GDM1 (cell line): ENCODE results near the gene ZNF573.
"Not testable (repeated sequence)": the region's sequence is repeated elsewhere in the genome, so short reads cannot be mapped to it uniquely, and the experiment has no call there.

Experiments
- DNase-seq: peaks from one replicate; lab custom pipeline; 2025; lab: John Stamatoyannopoulos, UW

Gene ZNF573

DNA sequence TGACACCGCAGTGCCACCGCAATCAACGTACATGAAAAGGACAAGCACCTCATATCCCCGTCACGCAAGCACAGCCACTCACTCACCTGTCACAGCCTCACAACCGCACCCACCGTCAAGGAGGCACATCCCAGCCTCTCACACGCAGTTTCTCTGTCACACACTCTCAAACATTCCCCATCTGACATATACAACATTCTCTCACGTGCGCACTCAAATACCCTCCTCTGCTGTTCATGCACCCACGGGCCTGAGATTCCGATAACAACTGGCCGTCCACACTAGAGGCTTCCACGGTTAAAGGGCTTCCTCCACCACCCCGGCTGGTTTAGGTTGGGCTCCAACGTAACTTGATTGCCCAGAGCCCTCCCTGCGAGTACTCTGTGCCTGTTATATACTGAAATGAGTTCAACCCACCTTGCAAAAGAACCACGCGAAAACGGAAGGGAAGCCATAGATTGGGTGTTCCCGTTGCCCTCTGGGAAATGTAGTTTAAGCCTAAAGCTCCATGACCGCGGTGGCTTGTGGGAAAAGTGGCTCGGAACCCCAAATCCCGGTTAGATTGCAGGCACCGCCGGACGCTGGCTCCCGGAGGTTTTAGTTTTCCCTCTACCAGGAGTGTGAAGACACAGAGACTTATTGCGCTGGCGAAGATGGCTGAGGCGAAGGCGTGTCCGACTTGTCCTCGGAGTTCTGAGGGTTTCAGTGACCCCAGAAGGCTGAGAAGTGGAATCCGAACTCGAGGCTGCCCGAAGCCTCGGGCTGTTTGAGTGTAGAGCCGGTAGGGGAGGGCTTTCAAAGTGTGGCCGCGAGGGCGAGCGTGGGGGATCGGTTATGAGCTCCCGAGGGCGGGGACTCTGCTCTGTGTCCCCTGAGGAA is at the start of gene ZNF573:
Gene ZNF573, minus strand, starts transcription at position 460 of the 879 bp plus-strand sequence. CDS start 5,857 bp downstream, outside the sequence.
- DNase-seq, result peak; percentile 84

DNA sequence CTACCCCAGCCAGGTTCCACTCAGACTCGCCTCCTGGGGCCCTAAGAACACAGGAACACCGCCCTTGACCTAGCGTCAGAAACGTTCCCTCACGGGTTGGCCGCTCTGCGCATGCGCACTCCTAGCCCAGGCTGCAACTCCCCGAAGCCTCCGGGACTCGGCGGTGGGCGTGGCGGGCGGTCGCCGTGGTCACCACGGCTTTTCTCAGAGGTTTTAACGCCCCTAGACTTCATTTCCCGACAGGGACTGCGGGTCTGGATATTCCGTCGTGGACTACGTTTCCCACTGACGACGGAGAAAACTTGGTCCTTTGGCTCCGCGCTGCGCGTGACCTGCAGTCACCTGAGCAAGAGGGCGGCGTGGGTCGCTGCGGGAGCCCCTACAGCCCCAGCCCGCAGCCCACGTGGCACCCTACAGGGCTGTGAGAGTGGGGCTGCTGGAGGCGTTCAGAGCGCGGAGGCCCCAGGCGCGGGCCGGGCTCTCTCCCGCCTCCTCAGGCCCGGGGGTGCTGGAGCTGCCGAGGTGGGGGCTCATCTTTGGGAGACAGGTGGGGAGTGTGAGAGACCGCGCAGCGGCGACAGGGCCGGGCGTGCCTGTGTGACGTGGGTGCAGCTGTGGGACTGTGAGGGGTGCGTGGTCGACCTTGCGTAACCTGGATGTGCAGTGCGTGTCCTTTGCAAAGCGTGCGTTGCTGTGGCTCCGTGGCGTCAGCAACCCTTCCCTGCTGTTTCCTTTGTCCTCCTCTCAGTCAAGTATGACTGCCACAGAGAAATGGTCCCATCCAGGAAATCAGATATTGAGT is 38.0 kb upstream of the ZNF573 start:
- no peak for DNase-seq

DNA sequence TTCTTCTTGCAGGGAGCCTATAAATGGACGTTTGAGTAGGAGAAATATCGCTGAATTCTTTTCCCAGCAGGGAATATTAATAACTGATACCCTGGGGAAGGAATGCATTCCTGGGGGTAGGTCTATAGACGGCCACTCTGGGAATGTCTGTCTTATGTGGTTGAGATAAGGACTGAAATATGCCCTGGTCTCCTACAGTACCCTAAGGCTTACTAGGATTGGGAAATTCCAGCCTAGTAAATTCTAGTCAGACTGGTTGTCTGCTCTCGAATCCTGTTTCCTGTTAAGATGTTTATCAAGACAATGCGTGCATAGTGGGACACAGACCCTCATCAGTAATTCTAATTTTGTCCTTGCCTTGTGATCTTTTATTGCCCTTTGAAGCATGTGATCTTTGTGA is 36.2 kb upstream of the ZNF573 start:
- DNase-seq, result not testable (repeated sequence)

- no peak for DNase-seq
Observed at GRCh38 chr19:37813340-37813739, 34.0 kb upstream of the ZNF573 start.

DNA sequence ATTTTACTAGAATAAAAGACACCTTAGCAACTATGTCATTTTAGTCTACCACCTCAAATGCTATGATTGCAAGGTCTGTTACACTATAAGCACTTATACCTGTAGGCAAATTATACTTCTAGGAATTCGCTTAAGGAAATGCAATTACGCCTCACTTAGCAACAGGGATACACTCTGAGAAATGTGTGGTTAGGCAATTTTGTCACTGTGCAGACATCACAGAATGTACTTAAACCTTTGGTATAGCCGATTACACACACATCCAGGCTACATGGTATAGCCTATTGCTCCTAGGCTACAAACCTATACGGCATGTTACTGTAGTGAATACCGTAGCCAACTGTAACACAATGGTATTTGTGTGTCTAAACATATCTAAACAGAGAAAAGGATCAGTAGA is 30.0 kb upstream of the ZNF573 start:
- DNase-seq, result no peak

DNA sequence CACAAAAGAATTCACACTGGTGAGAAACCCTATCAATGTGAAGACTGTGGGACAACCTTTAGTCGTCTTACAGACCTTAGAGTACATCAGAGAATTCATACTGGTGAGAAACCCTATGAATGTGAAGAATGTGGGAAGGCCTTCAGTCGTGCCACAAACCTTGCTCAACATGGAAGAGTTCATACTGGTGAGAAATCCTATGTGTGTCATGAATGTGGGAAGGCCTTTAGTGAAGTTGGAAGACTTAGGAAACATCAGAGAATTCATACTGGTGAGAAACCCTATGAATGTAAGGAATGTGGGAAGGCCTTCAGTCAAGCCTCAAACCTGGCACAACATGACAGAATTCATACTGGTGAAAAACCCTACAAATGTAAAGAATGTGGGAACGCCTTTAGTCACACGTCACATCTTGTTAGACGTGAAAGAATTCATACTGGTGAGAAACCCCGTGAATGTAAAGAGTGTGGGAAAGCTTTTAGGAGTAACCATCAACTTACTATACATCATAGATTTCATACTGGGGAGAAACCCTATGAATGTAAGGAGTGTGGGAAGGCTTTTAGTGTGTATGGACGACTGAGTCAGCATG is 24.0 kb upstream of the ZNF573 start:
- DNase-seq, result no peak

- DNase-seq, result no peak
Observed at GRCh38 chr19:37790244-37790925, 11.0 kb upstream of the ZNF573 start.

DNA sequence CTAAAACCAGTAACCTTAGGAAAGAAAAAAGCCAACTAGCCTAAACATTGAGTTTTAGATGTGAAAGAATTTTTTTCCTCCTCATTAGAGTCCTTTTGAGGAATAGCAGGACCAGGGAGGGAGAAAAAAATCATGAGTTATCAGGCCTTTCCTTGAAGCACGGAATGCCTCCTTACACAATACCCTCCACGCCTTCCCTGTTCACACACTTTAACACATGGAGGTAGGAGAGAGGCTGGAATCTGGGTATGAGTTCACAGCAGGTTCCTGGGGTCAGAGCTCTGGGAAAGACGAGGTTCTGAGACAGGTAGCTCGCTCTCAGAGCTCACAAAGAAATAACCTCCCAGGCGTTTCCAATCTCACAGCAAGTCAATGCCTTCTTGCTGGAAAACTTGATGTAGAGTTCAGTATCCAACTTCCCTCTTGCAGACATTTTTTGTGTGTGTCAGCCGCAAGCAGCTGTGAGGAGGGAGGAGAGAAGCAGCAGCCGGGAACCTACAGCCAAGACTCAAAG is 716 bp downstream of the ZNF573 start:
- no peak for DNase-seq

GRCh38 chr19:37770985-37771384 is 8.4 kb downstream of the ZNF573 start:
- no peak for DNase-seq

DNA sequence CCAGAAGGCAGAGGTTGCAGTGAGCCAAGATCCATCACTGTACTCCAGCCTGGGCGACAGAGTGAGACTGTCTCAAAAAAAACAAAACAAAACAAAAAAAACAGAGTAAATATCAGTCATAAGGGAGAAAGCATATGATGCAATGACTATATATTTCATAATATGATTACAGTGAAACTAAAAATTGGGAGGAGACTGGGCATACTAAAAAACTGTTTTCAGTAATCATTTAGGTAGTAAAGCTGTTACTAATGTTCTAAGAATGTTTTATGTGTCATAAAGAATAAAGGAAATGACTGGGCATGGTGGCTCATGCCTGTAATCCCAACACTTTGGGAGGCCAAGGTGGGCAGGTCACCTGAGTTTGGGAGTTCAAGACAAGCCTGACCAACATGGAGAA is 15.9 kb downstream of the ZNF573 start:
- DNase-seq, result no peak

DNA sequence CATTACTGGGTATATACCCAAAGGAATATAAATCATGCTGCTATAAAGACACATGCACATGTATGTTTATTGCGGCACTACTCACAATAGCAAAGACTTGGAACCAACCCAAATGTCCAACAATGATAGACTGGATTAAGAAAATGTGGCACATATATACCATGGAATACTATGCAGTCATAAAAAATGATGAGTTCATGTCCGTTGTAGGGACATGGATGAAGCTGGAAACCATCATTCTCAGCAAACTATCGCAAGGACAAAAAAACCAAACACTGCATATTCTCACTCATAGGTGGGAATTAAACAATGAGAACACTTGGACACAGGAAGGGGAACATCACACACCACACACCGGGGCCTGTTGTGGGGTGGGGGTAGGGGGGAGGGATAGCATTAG is 21.7 kb downstream of the ZNF573 start:
- not testable (repeated sequence) for DNase-seq

GRCh38 chr19:37738371-37738770 is 41.0 kb downstream of the ZNF573 start:
- no peak for DNase-seq

- no peak for DNase-seq
Observed at GRCh38 chr19:37725181-37725580, 54.2 kb downstream of the ZNF573 start.

GRCh38 chr19:37719927-37720265 is 59.5 kb downstream of the ZNF573 start:
- no peak for DNase-seq

DNA sequence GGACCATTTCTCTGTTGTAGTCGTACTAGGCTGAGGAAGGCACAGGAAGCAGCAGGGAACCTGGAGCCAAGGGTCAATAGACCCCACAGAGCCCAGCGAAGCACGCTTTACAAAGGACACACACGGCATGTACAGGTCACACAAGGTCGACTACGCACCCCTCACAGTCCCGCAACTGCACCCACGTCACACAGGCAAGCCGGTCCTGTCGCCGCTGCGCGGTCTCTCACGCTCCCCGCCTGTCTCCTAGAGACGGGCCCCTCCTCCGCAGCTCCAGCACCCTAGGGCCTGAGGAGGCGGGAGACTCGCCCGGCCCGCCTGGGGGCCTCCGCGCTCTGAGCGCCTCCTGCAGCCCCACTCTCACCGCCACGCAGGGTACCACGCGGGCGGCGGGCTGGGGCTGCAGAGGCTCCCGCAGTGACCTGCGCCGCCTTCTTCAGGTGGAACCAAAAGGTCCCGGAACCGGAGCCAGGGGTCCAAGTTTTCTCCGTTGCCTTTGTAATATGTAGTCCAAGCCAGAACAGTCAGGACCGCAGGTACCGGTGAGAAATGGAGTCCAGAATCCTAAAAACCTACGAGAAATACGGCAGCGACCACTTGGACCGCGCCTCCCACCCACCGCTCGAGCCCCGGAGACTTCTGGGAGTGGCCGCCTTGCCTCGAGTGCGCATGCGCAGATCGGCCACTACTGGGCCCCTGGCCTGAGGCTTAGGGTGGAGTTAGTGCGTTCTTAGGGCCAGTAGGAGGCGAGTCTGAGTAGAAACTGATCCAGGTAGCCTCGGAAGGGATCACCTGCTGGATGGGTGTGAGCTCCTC is 60.1 kb downstream of the ZNF573 start, which contains the start of gene ZNF607:
Gene ZNF607, minus strand, starts transcription at position 651 of the 816 bp plus-strand sequence. CDS start 8,143 bp downstream, outside the sequence.
- peak; percentile 86 for DNase-seq

DNA sequence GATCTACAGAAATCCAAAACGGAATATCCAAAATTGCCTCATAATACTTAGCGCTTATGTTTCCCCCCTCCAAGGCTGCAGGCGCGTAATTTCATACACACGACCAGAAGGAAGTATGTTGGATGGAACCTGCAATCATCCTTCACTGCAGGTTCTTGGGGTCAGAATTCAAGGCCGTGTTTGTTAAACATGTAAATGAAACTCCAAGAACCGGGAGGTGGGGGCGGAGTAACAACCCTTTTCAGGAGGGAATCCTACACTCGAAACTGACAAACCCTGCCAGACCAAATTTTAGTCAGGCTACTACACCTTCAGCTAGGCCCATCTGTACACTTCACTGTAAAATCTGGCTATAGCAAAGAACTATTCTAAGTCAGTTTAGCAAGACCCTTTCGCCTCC is 61.1 kb downstream of the ZNF573 start:
- DNase-seq, result no peak

DNA sequence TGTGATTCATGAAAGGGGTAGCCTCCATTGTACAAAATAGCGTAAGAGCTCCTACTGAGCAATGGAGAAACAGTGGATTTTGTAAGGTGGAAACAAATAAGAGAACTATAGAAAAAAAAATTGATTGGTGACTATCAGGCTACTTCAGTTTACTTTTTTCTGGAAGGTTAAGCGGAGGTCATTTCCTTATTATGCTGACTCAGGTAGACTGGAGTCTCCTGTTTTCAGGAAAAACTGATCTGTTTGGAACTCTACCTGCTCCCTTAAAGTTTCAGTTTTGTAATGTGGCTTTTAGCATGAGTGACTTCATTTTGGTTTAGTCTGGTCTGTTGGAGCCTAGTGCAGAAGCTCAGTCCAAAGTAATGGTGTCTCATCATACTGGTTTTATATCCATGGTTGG is 63.2 kb downstream of the ZNF573 start:
- no peak for DNase-seq

DNA sequence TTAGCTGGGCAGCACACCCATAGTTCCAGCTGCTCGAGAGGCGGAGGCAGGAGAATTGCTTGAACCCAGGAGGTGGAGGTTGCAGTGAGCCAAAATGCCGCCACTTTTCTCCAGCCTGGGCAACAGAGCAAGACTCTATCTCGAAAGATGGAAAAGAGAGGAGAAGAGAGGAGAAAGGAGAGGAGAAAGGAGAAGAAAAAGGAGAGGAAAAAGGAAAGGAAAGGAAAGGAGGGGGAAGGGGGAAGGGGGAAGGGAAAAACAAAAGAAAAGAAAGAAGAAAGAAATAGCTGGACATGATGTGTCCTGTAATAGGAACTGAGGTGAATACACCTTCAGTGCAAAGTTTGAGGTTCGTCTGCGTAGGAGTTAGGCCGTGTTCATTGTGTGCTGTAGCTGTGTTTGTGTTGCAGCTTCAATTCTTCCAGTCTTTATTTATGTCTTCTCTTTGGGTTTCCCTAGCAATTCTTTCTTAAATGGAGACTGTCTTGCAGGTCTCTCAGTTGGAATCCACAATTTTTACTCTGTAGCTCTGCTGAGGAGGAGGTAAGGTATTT is 73.3 kb downstream of the ZNF573 start:
- DNase-seq, result no peak

DNA sequence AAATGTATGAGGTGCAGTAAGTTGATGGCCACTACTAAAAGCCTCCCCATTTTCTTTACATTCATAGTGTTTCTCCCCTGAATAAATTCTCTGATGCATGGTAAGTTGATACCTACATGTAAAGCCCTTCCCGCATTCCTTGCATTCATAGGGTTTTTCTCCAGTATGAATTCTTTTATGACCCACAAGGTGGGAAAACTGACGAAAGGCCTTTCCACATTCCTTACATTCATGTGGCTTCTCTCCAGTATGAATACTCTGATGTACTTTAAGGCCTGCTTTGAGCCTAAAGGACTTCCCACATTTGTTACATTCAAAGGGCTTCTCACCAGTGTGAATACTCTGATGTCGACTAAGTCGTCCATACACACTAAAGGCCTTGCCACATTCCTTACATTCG is 80.3 kb downstream of the ZNF573 start:
- DNase-seq, result no peak

GRCh38 chr19:37698216-37698615 is 81.2 kb downstream of the ZNF573 start:
- no peak for DNase-seq
